ENCODE data around the gene HTR1E.

- TF ChIP-seq CTCF (IDR thresholded peaks at IDR 0.05; ENCODE audit: insufficient read depth, low read depth, low read length): no peak
- no peak for TF ChIP-seq EZH2 (IDR thresholded peaks at IDR 0.05; ENCODE audit: insufficient read depth, low read length)
Measured at GRCh38 chr6:86941461-86941860, 4.1 kb downstream of the HTR1E start.

Data from astrocyte (in vitro differentiated cells and primary cell).